Epithelial cell of alveolus of lung (primary cell): ENCODE data around the gene KRTAP3-2. TPM values are rescaled to one million over a fixed set of nuclear protein-coding genes. Genes with fewer than 3 reads are reported as not detected.

Source experiments
- total RNA-seq: library from RNA; depleted of rRNA; stranded (reverse); fragments of >200 nt; gene quantifications from 2 replicates; pipeline ENCODE4 v1.2.1, GENCODE V29; 2015

Gene KRTAP3-2
- not detected in 2 replicates for total RNA-seq

DNA sequence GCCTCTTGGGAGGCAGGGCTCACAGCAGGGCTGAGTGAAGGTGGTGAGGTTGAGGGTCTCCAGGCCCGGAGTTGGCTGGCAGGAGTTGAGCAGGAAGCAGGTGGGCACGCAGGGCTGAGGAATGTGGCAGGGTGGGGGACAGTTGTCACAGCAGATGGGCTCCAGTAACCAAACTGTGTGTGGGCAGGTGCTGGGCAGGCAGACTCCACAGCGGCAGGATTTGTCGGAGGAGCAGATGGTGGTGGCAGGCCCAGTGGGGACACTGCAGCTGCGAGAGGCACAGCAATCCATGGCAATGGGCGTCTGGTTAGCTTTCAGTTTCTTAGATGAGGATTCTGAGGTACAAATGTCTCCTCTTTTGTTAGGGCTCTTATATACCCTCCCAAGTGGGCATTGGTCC lies at the start of gene KRTAP3-2:
Gene KRTAP3-2, minus strand, starts transcription at position 344 of the 400 bp plus-strand sequence. Its CDS starts 53 bp downstream, at position 291.

DNA sequence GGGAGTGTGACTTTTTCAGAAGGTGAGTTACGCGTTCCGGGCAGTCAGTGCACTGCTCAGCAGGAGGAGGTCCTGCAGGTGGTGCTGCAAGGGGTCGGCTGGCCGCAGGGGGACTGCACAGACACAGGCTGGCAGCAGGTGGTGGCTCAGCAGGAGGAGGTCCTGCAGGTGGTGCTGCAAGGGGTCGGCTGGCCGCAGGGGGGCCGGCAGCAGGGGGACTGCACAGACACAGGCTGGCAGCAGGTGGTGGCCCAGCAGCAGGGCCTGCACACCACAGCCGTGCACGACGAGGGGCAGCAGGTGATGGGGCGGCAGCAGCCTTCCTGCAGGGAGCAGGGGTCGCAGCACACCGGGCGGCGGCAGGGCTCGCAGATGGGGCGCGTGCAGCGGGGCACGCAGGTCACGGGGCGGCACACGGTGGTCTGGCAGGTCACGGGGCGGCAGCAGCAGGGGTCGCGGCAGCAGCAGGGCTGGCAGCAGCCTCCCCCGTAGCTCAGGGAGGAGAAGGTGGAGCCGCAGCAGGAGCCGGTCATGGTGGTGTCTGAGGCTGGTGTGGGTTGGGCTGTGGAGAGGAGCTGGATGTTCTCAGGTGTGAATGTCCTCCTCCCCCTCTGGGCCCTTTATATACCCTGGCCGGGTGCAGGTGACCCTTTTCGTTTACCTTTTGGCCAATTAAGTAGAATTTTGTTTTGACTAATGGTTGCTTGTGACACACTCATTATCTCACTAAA lies 47.2 kb upstream of the KRTAP3-2 start, which contains the start of gene KRTAP2-1:
Gene KRTAP2-1, minus strand, starts transcription at position 582 of the 731 bp plus-strand sequence. Its CDS starts 49 bp downstream, at position 533.

DNA sequence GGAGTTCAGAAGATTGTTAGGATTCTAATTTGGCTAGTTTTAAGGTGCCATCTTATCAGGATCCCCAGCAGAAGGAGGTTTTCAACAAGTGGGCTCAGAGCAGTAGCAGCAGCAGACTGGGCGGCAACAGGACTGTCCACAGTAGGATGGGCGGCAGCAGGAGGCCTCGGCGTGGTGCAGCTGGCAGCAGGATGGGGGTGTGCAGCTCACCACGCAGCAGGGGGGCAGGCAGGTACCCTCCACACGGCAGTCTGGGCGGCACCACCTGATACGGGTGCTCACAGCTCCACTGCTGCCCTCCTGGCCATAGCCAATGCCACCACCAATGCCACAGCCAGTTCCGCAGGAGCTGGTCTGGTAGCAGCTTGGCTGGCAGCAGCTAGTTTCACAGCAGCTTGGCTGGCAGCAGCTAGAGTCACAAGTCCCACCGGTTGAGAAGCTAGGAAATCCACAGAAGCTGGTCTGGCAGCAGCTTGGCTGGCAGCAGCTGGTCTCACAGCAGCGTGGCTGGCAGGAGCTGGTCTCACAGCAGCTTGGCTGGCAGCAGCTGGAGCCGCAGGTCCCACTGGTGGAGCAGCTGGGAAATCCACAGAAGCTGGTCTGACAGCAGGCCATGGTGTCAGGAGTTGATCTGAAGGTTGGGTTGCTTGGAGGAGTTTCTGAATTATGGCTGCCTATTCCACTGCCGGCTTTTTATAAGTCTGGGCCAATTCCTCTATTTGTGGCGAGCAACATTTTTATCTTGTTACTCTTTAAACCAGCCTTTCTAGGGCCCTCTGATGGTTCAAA lies 41.3 kb upstream of the KRTAP3-2 start, which contains the start of gene KRTAP1-1:
Gene KRTAP1-1, minus strand, starts transcription at position 668 of the 789 bp plus-strand sequence. Its CDS starts 53 bp downstream, at position 615.

DNA sequence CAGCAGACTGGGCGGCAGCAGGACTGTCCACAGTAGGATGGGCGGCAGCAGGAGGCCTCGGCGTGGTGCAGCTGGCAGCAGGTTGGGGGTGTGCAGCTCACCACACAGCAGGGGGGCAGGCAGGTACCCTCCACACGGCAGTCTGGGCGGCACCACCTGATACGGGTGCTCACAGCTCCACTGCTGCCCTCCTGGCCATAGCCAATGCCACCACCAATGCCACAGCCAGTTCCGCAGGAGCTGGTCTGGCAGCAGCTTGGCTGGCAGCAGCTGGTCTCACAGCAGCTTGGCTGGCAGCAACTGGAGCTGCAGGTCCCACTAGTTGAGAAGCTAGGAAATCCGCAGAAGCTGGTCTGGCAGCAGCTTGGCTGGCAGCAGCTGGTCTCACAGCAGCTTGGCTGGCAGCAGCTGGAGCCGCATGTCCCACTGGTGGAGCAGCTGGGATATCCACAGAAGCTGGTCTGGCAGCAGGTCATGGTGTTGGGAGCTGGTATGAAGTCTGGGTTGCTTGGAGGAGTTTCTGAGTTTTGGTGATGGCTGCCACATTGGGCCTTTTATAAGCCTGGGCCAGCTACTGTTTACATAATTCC lies 34.7 kb upstream of the KRTAP3-2 start, which contains the start of gene KRTAP1-3:
Gene KRTAP1-3, minus strand, starts transcription at position 529 of the 590 bp plus-strand sequence. Its CDS starts 53 bp downstream, at position 476.

DNA sequence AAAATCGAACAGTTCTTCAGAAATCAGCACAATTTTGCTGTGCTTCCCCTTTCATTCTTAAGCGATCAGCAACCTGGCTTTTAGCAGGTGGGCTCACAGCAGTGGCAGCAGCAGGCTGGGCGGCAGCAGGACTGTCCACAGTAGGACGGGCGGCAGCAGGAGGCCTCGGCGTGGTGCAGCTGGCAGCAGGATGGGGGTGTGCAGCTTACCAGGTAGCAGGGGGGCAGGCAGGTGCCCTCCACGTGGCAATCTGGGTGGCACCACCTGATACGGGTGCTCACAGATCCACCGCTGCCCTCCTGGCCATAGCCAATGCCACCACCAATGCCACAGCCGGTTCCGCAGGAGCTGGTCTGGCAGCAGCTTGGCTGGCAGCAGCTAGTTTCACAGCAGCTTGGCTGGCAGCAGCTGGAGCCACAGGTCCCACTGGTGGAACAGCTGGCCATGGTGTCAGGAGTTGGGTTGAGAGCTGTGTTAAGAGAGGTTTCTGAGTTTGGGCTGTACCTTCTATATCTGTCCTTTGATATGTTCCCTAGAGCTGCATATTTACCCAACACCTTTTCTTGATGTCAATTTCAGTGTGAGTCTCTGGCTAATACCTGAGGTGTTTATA lies 30.0 kb upstream of the KRTAP3-2 start, which contains the start of gene KRTAP1-4:
Gene KRTAP1-4, minus strand, starts transcription at position 563 of the 613 bp plus-strand sequence. Its CDS starts 117 bp downstream, at position 446.

DNA sequence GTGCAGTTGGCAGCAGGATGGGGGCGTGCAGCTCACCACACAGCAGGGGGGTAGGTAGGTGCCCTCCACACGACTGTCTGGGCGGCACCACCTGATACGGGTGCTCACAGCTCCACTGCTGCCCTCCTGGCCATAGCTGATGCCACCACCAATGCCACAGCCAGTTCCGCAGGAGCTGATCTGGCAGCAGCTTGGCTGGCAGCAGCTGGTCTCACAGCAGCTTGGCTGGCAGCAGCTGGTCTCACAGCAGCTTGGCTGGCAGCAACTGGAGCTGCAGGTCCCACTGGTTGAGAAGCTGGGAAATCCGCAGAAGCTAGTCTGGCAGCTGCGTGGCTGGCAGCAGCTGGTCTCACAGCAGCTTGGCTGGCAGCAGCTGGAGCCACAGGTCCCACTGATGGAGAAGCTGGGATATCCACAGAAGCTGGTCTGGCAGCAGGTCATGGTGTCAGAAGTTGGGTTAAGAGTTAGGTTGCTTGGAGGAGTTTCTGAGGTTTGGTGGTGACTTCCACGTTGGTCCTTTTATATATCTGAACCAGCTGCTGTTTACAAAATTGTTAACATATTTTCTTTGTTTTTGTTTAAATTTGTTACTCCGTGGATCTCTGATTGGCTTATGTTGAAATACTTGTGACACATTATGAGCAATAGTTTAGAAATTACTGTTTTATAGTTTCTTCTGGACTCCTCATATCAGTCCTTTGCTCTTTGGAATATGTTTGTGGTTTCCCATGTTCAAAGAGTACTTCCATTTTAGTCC lies 27.2 kb upstream of the KRTAP3-2 start, which contains the start of gene KRTAP1-5:
Gene KRTAP1-5, minus strand, starts transcription at position 494 of the 757 bp plus-strand sequence. Its CDS starts 53 bp downstream, at position 441.

DNA sequence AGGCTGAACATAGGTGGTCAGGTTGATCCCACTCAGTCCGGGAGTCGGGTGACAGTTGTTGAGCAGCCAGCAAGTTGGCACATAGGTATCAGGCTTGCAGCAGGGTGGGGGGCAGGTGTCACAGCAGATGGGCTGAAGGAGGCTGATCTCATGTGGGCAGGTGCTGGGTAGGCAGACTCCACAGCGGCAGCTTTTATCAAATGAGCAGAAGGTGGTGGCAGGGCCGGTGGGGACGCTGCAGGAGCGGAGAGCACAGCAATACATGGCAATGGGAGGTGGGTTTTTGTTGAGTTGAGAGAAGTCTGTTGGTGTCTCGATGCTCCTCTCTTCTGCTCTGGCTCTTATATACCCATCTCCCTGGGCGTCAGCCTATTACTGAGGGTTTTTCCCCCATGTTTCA lies 9.1 kb upstream of the KRTAP3-2 start, which contains the start of gene KRTAP3-1:
Gene KRTAP3-1, minus strand, starts transcription at position 318 of the 400 bp plus-strand sequence. Its CDS starts 54 bp downstream, at position 264.

DNA sequence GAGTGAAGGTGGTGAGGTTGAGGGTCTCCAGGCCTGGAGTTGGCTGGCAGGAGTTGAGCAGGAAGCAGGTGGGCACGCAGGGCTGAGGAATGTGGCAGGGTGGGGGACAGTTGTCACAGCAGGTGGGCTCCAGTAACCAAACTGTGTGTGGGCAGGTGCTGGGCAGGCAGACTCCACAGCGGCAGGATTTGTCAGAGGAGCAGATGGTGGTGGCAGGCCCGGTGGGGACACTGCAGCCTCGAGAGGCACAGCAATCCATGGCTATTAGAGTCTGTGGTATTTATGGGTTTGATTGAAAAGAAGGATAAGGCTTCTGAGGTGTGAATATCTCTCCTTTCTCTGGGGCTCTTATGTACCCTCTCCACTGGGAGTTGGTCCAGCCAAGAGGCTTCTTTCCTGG lies 5.9 kb downstream of the KRTAP3-2 start, which contains the start of gene KRTAP3-3:
Gene KRTAP3-3, minus strand, starts transcription at position 326 of the 400 bp plus-strand sequence. Its CDS starts 67 bp downstream, at position 259.

DNA sequence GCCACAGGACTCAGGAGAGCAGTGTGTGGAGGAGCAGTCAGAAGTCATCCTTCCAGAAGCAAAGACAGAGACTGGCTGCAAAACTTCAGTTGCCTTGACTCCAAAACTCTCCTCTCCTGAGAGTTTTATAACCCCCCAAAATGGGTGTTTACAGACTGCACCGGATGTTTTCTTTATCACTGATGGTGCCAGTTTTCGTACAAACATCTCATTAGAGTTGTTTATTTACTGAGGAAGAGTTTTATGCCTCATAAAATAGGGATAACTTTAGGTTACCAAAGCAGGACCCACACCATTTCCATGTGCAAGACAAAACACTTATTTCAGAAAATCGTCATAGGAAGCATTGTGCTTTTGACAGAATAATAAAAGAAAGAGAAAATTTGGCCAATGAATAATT lies 15.5 kb downstream of the KRTAP3-2 start, which contains the start of gene KRT40:
Gene KRT40, minus strand, starts transcription at position 101 of the 400 bp plus-strand sequence. Its CDS starts 53 bp downstream, at position 48.

DNA sequence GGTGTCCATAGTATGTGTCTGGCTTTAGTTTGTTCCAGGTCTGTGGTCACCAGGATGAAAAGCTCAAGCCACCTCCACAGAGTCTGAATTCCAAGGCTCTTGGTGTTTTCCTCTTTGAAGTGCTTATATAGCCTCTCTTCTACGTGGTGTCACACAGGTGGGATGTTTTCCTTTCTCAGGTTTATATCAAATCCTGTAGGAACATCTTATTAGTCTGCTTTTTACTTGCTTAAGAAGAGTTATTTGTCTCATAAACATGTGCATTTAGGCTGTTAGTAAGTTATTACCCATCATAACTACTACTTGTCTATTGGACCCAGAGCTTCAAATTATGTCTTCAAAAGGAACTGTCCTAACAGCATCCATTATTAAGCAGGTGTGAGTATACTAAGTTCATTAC lies 32.9 kb downstream of the KRTAP3-2 start, which contains the start of gene KRT39:
Gene KRT39, minus strand, starts transcription at position 101 of the 400 bp plus-strand sequence. Its CDS starts 92 bp downstream, at position 9.

Other genes starting within 250 kb of the KRTAP3-2 start
- not detected in 2 replicates for gene KRT25, start 244.6 kb downstream of the KRTAP3-2 start, total RNA-seq
- not detected in 2 replicates for gene KRT26, start 227.7 kb downstream of the KRTAP3-2 start, total RNA-seq
- not detected in 2 replicates for gene KRT27, start 217.4 kb downstream of the KRTAP3-2 start, total RNA-seq
- not detected in 2 replicates for gene KRT28, start 199.9 kb downstream of the KRTAP3-2 start, total RNA-seq
- 24.4 and 33.1 TPM in 2 replicates for gene KRT10, start 177.3 kb downstream of the KRTAP3-2 start, total RNA-seq
- gene KRT12, start 132.7 kb downstream of the KRTAP3-2 start, total RNA-seq, result not detected in 2 replicates
- not detected in 2 replicates for gene KRT20, start 114.7 kb downstream of the KRTAP3-2 start, total RNA-seq
- under 0.01 TPM in 1 of 2 replicates, not detected in the other for gene KRT23, start 62.3 kb downstream of the KRTAP3-2 start, total RNA-seq
- 0.52 TPM in 1 of 2 replicates, not detected in the other for gene KRT39, start 33.0 kb downstream of the KRTAP3-2 start, total RNA-seq
- not detected in 2 replicates for gene KRT40, start 15.6 kb downstream of the KRTAP3-2 start, total RNA-seq
- gene KRTAP3-3, start 5.7 kb downstream of the KRTAP3-2 start, total RNA-seq, result not detected in 2 replicates
- not detected in 2 replicates for gene KRTAP3-1, start 9.2 kb upstream of the KRTAP3-2 start, total RNA-seq
- gene KRTAP1-5, start 27.3 kb upstream of the KRTAP3-2 start, total RNA-seq, result 10.1 TPM in 1 of 2 replicates, not detected in the other
- gene KRTAP1-4, start 30.3 kb upstream of the KRTAP3-2 start, total RNA-seq, result not detected in 2 replicates
- not detected in 2 replicates for gene KRTAP1-3, start 35.0 kb upstream of the KRTAP3-2 start, total RNA-seq
- gene KRTAP1-1, start 41.5 kb upstream of the KRTAP3-2 start, total RNA-seq, result not detected in 2 replicates
- not detected in 2 replicates for gene KRTAP2-1, start 47.4 kb upstream of the KRTAP3-2 start, total RNA-seq
- not detected in 2 replicates for gene KRTAP2-2, start 55.3 kb upstream of the KRTAP3-2 start, total RNA-seq
- 1.9 TPM in 1 of 2 replicates, not detected in the other for gene KRTAP2-3, start 60.2 kb upstream of the KRTAP3-2 start, total RNA-seq
- gene KRTAP2-4, start 66.0 kb upstream of the KRTAP3-2 start, total RNA-seq, result not detected in 2 replicates
- gene KRTAP4-7, start 84.2 kb upstream of the KRTAP3-2 start, total RNA-seq, result not detected in 2 replicates
- not detected in 2 replicates for gene KRTAP4-8, start 98.2 kb upstream of the KRTAP3-2 start, total RNA-seq
- not detected in 2 replicates for gene KRTAP4-16, start 102.3 kb upstream of the KRTAP3-2 start, total RNA-seq
- gene KRTAP4-9, start 105.5 kb upstream of the KRTAP3-2 start, total RNA-seq, result not detected in 2 replicates
- gene KRTAP4-11, start 118.5 kb upstream of the KRTAP3-2 start, total RNA-seq, result not detected in 2 replicates
- gene KRTAP4-12, start 124.3 kb upstream of the KRTAP3-2 start, total RNA-seq, result not detected in 2 replicates
- not detected in 2 replicates for gene KRTAP4-6, start 140.6 kb upstream of the KRTAP3-2 start, total RNA-seq
- not detected in 2 replicates for gene KRTAP4-5, start 149.9 kb upstream of the KRTAP3-2 start, total RNA-seq
- gene KRTAP4-4, start 160.8 kb upstream of the KRTAP3-2 start, total RNA-seq, result not detected in 2 replicates
- gene KRTAP4-3, start 168.3 kb upstream of the KRTAP3-2 start, total RNA-seq, result not detected in 2 replicates
- gene KRTAP4-2, start 178.3 kb upstream of the KRTAP3-2 start, total RNA-seq, result not detected in 2 replicates
- gene KRTAP4-1, start 185.0 kb upstream of the KRTAP3-2 start, total RNA-seq, result 0.13 TPM in 1 of 2 replicates, not detected in the other
- gene KRTAP9-1, start 190.0 kb upstream of the KRTAP3-2 start, total RNA-seq, result not detected in 2 replicates
- gene KRTAP9-2, start 226.7 kb upstream of the KRTAP3-2 start, total RNA-seq, result not detected in 2 replicates
- not detected in 2 replicates for gene KRTAP9-3, start 232.5 kb upstream of the KRTAP3-2 start, total RNA-seq
- not detected in 2 replicates for gene KRTAP9-8, start 238.1 kb upstream of the KRTAP3-2 start, total RNA-seq
- gene KRTAP9-4, start 249.8 kb upstream of the KRTAP3-2 start, total RNA-seq, result not detected in 2 replicates